GM19452 (cell line): ENCODE measurements around the gene STXBP5.

Experiments
- ATAC-seq: cut with Tn5 transposase; IDR thresholded peaks from one replicate; pipeline ENCODE4 v1.9.1; 2021; ENCODE audit not compliant: unreplicated experiment

Gene STXBP5

GRCh38 chr6:147204060-147204785 lies at the start of gene STXBP5:
TSS of gene STXBP5 (plus strand) at chr6:147204417. CDS start at chr6:147204533, 116 bp downstream.
- ATAC-seq = peak; percentile 31

GRCh38 chr6:147154454-147154853 lies 49.8 kb upstream of the STXBP5 start:
- no peak for ATAC-seq

GRCh38 chr6:147156218-147156617 lies 48.0 kb upstream of the STXBP5 start:
- no peak for ATAC-seq

GRCh38 chr6:147156799-147157382 lies 47.3 kb upstream of the STXBP5 start:
- no peak for ATAC-seq

GRCh38 chr6:147157930-147158329 lies 46.3 kb upstream of the STXBP5 start:
- no peak for ATAC-seq

- no peak for ATAC-seq
Measured at GRCh38 chr6:147158881-147159280, 45.3 kb upstream of the STXBP5 start.

- no peak for ATAC-seq
Measured at GRCh38 chr6:147159536-147160374, 44.5 kb upstream of the STXBP5 start.

- no peak for ATAC-seq
Measured at GRCh38 chr6:147160593-147160992, 43.6 kb upstream of the STXBP5 start.

- no peak for ATAC-seq
Measured at GRCh38 chr6:147161253-147161973, 42.8 kb upstream of the STXBP5 start.

GRCh38 chr6:147161974-147162495 lies 42.2 kb upstream of the STXBP5 start:
- no peak for ATAC-seq

GRCh38 chr6:147164761-147165160 lies 39.5 kb upstream of the STXBP5 start:
- ATAC-seq = no peak

- ATAC-seq = no peak
Measured at GRCh38 chr6:147166360-147166944, 37.8 kb upstream of the STXBP5 start.

GRCh38 chr6:147166992-147167391 lies 37.2 kb upstream of the STXBP5 start:
- no peak for ATAC-seq

GRCh38 chr6:147167576-147168461 lies 36.4 kb upstream of the STXBP5 start:
- ATAC-seq = no peak

- no peak for ATAC-seq
Measured at GRCh38 chr6:147169529-147169928, 34.7 kb upstream of the STXBP5 start.

GRCh38 chr6:147170269-147170668 lies 33.9 kb upstream of the STXBP5 start:
- ATAC-seq = no peak

- no peak for ATAC-seq
Measured at GRCh38 chr6:147173140-147173539, 31.1 kb upstream of the STXBP5 start.

GRCh38 chr6:147173675-147174308 lies 30.4 kb upstream of the STXBP5 start:
- ATAC-seq = no peak

- no peak for ATAC-seq
Measured at GRCh38 chr6:147176795-147177194, 27.4 kb upstream of the STXBP5 start.
